AG09319 (cell line): Measurements from ENCODE around the gene ANKK1.

Experiments
- DNase-seq: peaks from one replicate; pipeline ENCODE4 v3.0.0-alpha.2; 2010; ENCODE audit warnings: low read depth; ENCODE audit errors: extremely low read depth
- TF ChIP-seq, protein P1 (sequence below): IDR thresholded peaks from 2 replicates; pipeline ENCODE4 v1.5.1; 2011; ENCODE audit warnings: low read depth, mild to moderate bottlenecking, inconsistent platforms, low read length, moderate library complexity

Gene ANKK1

DNA sequence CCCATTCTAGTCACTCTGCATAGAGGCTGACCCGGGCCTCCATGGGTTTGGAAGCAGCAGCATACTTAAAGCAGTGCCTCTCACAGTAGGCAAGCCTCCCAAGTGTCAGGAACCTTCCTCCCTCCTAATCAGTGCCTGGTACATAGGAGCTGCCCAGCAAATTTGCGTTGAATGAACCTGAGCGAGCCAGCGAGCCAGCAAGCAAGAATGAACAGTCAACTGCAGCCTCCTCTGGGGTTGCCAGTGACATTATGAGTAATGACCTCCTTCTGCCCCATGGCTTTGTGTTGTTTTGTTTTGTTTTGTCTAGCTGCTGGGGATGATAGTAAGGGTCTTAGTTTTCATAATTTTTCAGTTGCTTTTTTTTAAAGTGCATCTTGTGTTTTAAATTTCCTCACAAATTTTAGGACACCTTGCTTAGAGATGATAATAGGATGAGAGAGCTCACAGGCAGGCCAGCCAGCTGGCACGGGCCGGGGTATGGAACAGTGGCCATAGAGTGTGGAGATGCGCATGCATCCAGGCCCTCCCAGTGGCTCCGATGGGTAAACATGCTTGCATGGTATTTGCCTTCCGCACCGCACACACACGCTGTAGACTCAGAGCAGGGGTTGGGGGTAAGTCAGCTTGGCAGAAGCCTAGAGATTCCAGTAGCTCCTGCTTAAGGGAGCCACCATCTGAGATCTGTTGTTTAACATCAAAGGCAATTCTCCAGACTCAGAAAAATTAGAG is 37.1 kb upstream of the ANKK1 start:
- DNase-seq: no peak
- TF ChIP-seq, protein P1, sequence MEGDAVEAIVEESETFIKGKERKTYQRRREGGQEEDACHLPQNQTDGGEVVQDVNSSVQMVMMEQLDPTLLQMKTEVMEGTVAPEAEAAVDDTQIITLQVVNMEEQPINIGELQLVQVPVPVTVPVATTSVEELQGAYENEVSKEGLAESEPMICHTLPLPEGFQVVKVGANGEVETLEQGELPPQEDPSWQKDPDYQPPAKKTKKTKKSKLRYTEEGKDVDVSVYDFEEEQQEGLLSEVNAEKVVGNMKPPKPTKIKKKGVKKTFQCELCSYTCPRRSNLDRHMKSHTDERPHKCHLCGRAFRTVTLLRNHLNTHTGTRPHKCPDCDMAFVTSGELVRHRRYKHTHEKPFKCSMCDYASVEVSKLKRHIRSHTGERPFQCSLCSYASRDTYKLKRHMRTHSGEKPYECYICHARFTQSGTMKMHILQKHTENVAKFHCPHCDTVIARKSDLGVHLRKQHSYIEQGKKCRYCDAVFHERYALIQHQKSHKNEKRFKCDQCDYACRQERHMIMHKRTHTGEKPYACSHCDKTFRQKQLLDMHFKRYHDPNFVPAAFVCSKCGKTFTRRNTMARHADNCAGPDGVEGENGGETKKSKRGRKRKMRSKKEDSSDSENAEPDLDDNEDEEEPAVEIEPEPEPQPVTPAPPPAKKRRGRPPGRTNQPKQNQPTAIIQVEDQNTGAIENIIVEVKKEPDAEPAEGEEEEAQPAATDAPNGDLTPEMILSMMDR: no peak

DNA sequence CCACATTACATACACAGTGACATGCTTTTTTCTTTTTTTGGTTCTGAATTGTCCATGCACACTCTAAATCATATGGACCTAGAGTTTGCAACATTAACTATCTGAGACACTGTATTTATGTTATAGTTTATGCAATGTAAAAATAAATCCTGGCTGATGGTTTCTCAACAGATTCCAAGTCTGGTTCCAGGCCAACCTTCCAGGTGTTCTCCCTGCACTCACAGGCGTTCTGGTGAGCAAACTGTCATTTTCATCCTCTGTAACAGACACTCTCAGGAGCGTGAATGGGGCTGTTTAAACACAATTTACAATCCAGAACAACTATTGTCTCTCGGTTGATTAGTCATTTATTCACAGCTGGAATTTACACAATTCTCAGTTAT is 36.5 kb upstream of the ANKK1 start:
- TF ChIP-seq, protein P1: no peak
- no peak for DNase-seq

DNA sequence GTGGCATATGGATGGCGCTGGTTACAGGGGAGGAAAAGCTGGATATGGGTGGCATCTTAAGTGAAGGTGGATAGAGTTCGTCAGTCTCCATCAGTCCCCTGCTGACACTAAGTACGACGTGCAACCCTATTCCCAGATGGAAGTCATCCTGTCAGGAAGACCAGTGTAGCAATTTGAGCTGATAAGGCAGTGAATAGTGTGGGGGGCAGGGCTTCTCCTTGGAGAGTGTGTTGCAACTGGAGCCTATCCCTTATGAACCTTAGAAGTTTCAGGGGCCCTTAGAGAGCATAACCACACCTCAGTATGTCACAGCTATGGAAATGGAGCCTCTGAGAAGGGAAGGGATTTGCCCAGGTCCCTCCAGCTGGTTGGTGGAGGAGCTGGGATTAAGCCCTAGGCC is 36.1 kb upstream of the ANKK1 start:
- TF ChIP-seq, protein P1: no peak
- DNase-seq: no peak

DNA sequence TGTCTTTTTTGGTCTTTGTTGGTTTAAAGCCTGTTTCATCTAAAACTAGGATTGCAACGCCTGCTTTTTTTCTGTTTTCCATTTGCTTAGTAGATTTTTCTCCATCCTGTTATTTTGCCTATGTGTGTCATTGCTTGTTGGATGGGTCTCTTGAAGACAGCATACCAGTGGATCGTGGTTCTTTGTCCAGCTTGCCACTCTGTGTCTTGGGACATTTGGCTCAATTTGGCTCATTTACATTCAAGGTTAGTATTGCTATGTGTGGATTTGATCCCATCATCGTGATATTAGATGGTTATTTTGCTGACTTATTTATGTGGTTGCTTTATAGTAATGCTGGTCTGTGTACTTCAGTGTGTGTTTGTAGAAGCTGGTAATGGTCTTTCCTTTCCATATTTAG is 31.4 kb upstream of the ANKK1 start:
- no peak for DNase-seq
- TF ChIP-seq, protein P1: no peak

DNA sequence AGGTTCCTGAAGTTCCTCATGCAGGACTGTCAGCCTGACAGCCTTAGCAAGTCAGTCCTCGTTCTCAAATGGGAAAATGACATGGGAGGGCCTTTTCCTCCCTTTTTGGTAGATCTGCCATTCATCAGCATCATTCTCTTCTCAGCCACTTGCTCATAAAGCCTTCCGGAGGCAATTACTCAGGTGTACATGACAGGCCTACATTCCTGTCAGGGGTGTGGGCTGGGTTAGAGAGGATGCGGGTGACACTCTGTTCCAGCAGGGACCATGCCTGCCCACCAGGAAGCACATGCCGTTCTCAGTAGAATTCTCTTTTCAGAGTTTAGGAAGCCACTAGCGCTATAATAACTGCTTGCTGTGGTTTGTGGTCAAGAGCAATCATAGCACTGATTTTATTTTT is 24.2 kb upstream of the ANKK1 start:
- DNase-seq: no peak
- TF ChIP-seq, protein P1: no peak

DNA sequence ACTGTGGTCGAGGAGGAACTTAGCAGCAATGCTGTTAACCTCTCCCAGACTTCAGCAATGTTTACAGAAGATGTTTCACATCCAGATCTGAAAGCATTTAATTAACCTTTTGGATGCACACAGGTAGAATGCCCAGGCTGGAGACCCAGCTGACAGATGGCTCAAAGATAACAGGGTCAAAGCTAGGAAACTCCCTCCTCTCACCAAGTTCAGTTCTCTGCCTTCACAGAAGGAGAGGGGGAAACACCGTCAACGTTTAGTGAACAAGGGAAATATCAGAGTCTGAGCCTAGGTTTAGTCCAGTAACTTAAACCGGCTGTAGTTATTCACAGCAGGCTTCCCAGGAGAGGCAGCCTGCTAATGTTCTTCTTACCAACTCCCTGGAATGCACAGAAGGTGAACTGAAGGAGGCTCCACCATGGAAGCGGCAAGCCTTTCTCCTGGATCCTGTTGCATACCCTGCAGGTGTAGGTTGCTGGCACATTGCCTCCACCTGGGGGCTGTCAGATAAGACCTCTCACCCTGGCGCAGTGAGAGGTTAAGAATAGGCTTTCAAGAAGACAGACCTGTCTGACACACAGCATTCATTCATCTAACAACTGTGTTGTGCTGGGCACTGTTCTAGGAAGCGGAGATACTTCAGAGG is 23.5 kb upstream of the ANKK1 start:
- TF ChIP-seq, protein P1: no peak

DNA sequence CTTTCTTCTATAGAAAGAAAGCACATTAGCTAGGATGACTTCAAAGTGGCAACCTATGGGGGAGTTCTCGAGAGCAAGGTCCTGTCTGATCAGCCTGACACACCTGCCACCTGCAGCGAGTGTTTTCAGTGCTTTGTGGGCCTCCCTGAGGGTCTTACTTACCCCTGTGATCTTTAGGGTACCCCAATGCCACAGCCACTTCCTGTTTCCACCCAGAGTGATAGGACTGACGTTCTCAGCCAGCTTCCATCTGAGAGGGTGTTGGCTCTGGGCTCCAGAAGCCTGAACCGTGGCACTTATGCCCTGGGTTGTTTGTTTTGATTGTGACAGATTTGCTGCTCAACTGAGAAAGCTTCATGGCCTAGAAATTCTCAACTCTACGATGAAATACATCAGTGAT is 21.7 kb upstream of the ANKK1 start:
- DNase-seq: no peak
- TF ChIP-seq, protein P1: no peak

More for the DNA sequence above, 23.5 kb upstream of the ANKK1 start:
- no peak for DNase-seq
